Esophagus squamous epithelium (tissue), 4 donors: ENCODE measurements around the gene SLC4A1.

Source experiments
- POLR2A ChIP-seq, 4 donors: fragments of 450-650 bp; IDR thresholded peaks; one replicate each; pipeline ENCODE4 v1.6.1; 2017; ENCODE audit warnings: antibody characterized with exemption in 4 of 4, mild to moderate bottlenecking in 4 of 4, moderate library complexity in 3 of 4
- TF ChIP-seq, protein P1 (sequence below), 6 experiments: fragments of 450-650 bp in 4 of 6; fragments of 200-600 bp in 2 of 6; sonication (generic) in 2 of 6; IDR thresholded peaks; one replicate each; pipeline ENCODE4 v1.5.1; 2016 to 2019; ENCODE audit warnings: antibody characterized with exemption in 6 of 6, mild to moderate bottlenecking in 4 of 6, moderate library complexity in 4 of 6

DNA sequence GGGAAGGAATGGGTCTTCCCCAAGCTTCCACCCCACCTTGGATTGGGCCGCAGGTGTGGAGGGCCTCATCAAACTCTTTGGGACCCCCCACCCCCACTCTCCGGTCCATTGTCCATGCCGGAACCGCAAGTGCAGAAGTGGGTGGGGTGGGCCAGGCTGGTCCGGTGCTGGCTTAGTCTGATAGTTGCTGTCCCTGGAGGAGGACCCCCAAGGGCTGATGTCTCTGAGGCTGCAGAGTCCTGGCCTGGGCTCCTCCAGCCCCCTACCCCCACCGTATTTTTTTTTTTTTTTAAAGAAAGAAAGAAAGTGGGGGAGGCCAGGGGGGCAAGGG lies 61.1 kb downstream of the SLC4A1 start:
- TF ChIP-seq, protein P1, sequence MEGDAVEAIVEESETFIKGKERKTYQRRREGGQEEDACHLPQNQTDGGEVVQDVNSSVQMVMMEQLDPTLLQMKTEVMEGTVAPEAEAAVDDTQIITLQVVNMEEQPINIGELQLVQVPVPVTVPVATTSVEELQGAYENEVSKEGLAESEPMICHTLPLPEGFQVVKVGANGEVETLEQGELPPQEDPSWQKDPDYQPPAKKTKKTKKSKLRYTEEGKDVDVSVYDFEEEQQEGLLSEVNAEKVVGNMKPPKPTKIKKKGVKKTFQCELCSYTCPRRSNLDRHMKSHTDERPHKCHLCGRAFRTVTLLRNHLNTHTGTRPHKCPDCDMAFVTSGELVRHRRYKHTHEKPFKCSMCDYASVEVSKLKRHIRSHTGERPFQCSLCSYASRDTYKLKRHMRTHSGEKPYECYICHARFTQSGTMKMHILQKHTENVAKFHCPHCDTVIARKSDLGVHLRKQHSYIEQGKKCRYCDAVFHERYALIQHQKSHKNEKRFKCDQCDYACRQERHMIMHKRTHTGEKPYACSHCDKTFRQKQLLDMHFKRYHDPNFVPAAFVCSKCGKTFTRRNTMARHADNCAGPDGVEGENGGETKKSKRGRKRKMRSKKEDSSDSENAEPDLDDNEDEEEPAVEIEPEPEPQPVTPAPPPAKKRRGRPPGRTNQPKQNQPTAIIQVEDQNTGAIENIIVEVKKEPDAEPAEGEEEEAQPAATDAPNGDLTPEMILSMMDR (IDR thresholded peaks at IDR 0.05): no peak
- TF ChIP-seq POLR2A (IDR thresholded peaks at IDR 0.05): no peak
